ENCODE measurements around the gene DNASE1L3. TPM values are rescaled to one million over a fixed set of nuclear protein-coding genes. Genes with fewer than 3 reads are reported as not detected.

The DNASE1L3 gene
- total and polyA plus RNA-seq, 4 donors, result 76.1 to 201 (median 128) TPM

DNA sequence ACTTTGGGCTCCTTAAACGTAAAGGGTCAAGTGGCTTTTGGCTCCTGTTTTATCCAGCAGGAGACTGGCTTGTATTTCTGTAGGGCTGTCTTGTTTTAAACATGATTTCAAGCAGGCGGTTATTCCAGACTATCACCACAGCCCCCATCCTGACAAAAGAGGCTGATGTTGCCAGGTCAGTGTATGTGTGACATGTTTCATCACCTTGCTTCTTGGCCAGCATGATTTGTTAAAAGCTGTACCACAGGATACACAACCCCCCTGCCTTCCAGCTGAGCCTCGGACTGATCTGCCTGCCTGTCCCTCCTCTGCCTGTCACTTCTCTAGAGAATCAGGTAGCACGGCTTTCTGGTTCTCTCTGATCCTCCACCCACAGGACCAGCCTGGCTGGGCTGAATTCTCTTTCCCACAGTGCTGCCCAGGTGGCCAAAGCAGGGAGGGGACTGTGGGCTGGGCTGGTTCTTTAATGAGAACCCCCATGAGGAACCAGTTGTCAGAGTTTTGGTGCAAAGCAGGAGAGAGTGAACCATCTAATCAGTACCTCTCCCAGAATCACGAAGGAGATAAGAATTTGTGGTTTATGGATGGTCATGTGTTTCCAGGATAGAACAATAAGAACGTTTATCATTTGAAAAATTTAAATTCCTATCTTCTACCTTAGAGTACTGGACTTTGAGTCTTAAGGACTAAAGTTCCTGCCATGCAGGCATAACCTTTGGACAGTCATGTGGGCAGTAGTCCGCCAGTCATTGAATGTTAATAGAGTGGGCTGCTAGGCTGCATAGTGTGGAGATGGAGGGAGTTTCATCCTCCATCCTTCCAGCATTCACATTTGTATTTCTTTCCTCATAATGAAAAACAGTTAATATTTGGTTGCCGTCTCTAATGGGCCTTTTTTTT is 35.6 kb upstream of the DNASE1L3 start:
- H3K4me3 ChIP-seq (ENCODE audit: low read depth in 1 of 3, low read length in 3 of 3), result peak overlapping the region in 1 of 3 donors; percentile 12
- H3K4me1 ChIP-seq (ENCODE audit: control insufficient read depth in 4 of 4, insufficient read depth in 4 of 4, low read length in 3 of 4), result peaks cover 7 to 52% (median 42%) of the 10 kb centered on the region in 4 donors
- H3K36me3 ChIP-seq (ENCODE audit: control insufficient read depth in 4 of 4, insufficient read depth in 3 of 4, low read depth in 1 of 4, low read length in 3 of 4), result no peaks in the 10 kb centered on the region
- WGBS, result 32% methylated on average over 8 of the region's 8 CpGs
- H3K27me3 ChIP-seq (ENCODE audit: control insufficient read depth in 4 of 4, insufficient read depth in 4 of 4, low read length in 3 of 4), result no peaks in the 10 kb centered on the region
- DNase-seq (ENCODE audit: low spot score), result no peak
- peak overlapping the region; percentile 51 to 63 for H3K27ac ChIP-seq (ENCODE audit: low read depth in 1 of 2, low read length in 2 of 2)
- no peaks in the 10 kb centered on the region for H3K9me3 ChIP-seq (ENCODE audit: control insufficient read depth in 4 of 4, low read length in 3 of 4)
- TF ChIP-seq RXRA (IDR thresholded peaks at IDR 0.05) (peak; percentile 17 to 68), RAD21 (IDR thresholded peaks at IDR 0.05) (no peak), HNF4G (IDR thresholded peaks at IDR 0.05) (peak; percentile 90), YY1 (IDR thresholded peaks at IDR 0.05) (peak; percentile 46), HNF4A (conservative IDR thresholded peaks at IDR 0.05) (peak; percentile 95 to 98), EGR1 (IDR thresholded peaks at IDR 0.05; ENCODE audit: low read depth in 2 of 2) (no peak), JUND (IDR thresholded peaks at IDR 0.05) (peak in 1 of 2 donors; percentile 44), TAF1 (conservative IDR thresholded peaks at IDR 0.05) (no peak), NR2F2 (IDR thresholded peaks at IDR 0.05) (no peak), FOXA1 (IDR thresholded peaks at IDR 0.05) (no peak), SP1 (IDR thresholded peaks at IDR 0.05) (peak; percentile 58), FOXA2 (IDR thresholded peaks at IDR 0.05) (peak; percentile 11), GABPA (IDR thresholded peaks at IDR 0.05 in 1 of 2, conservative IDR thresholded peaks at IDR 0.05 in 1 of 2) (no peak)
- TF ChIP-seq, protein P1, sequence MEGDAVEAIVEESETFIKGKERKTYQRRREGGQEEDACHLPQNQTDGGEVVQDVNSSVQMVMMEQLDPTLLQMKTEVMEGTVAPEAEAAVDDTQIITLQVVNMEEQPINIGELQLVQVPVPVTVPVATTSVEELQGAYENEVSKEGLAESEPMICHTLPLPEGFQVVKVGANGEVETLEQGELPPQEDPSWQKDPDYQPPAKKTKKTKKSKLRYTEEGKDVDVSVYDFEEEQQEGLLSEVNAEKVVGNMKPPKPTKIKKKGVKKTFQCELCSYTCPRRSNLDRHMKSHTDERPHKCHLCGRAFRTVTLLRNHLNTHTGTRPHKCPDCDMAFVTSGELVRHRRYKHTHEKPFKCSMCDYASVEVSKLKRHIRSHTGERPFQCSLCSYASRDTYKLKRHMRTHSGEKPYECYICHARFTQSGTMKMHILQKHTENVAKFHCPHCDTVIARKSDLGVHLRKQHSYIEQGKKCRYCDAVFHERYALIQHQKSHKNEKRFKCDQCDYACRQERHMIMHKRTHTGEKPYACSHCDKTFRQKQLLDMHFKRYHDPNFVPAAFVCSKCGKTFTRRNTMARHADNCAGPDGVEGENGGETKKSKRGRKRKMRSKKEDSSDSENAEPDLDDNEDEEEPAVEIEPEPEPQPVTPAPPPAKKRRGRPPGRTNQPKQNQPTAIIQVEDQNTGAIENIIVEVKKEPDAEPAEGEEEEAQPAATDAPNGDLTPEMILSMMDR (IDR thresholded peaks at IDR 0.05; ENCODE audit: low read depth, low read length, missing input control), result no peak
- TF ChIP-seq, protein P2, sequence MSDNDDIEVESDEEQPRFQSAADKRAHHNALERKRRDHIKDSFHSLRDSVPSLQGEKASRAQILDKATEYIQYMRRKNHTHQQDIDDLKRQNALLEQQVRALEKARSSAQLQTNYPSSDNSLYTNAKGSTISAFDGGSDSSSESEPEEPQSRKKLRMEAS (IDR thresholded peaks at IDR 0.05), result peak; percentile 48
- TF ChIP-seq, protein P3, sequence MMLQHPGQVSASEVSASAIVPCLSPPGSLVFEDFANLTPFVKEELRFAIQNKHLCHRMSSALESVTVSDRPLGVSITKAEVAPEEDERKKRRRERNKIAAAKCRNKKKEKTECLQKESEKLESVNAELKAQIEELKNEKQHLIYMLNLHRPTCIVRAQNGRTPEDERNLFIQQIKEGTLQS (IDR thresholded peaks at IDR 0.05), result peak; percentile 80
- TF ChIP-seq, protein P4, sequence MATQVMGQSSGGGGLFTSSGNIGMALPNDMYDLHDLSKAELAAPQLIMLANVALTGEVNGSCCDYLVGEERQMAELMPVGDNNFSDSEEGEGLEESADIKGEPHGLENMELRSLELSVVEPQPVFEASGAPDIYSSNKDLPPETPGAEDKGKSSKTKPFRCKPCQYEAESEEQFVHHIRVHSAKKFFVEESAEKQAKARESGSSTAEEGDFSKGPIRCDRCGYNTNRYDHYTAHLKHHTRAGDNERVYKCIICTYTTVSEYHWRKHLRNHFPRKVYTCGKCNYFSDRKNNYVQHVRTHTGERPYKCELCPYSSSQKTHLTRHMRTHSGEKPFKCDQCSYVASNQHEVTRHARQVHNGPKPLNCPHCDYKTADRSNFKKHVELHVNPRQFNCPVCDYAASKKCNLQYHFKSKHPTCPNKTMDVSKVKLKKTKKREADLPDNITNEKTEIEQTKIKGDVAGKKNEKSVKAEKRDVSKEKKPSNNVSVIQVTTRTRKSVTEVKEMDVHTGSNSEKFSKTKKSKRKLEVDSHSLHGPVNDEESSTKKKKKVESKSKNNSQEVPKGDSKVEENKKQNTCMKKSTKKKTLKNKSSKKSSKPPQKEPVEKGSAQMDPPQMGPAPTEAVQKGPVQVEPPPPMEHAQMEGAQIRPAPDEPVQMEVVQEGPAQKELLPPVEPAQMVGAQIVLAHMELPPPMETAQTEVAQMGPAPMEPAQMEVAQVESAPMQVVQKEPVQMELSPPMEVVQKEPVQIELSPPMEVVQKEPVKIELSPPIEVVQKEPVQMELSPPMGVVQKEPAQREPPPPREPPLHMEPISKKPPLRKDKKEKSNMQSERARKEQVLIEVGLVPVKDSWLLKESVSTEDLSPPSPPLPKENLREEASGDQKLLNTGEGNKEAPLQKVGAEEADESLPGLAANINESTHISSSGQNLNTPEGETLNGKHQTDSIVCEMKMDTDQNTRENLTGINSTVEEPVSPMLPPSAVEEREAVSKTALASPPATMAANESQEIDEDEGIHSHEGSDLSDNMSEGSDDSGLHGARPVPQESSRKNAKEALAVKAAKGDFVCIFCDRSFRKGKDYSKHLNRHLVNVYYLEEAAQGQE (IDR thresholded peaks at IDR 0.05), result no peak
- TF ChIP-seq, protein P5, sequence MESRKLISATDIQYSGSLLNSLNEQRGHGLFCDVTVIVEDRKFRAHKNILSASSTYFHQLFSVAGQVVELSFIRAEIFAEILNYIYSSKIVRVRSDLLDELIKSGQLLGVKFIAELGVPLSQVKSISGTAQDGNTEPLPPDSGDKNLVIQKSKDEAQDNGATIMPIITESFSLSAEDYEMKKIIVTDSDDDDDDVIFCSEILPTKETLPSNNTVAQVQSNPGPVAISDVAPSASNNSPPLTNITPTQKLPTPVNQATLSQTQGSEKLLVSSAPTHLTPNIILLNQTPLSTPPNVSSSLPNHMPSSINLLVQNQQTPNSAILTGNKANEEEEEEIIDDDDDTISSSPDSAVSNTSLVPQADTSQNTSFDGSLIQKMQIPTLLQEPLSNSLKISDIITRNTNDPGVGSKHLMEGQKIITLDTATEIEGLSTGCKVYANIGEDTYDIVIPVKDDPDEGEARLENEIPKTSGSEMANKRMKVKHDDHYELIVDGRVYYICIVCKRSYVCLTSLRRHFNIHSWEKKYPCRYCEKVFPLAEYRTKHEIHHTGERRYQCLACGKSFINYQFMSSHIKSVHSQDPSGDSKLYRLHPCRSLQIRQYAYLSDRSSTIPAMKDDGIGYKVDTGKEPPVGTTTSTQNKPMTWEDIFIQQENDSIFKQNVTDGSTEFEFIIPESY (IDR thresholded peaks at IDR 0.05), result no peak
- H3K9ac ChIP-seq (ENCODE audit: low read depth in 1 of 2, low read length in 2 of 2), result peak overlapping the region in 1 of 2 donors; percentile 55
